ENCODE data around the gene DLG2.

DLG2 gene

GRCh38 chr11:84089072-84090057 is 1537.8 kb downstream of the DLG2 start:
- H3K27ac ChIP-seq (ENCODE audit: low read length): no peak overlapping the region
- H3K4me3 ChIP-seq (ENCODE audit: low read length): no peak overlapping the region
- H3K79me2 ChIP-seq (ENCODE audit: low read length): no peaks in the 10 kb centered on the region
- H2AFZ ChIP-seq (ENCODE audit: low read depth, low read length): 0 out of 2 replicates have a peak overlapping the region, but pooled peaks have one; percentile 14
- H4K20me1 ChIP-seq (ENCODE audit: insufficient read depth, low read length): no peaks in the 10 kb centered on the region
- peaks cover 4% of the 10 kb centered on the region; the same call in 1 of the 2 replicates for H3K4me1 ChIP-seq (ENCODE audit: low read length)
- no peaks in the 10 kb centered on the region for H3K27me3 ChIP-seq (ENCODE audit: low read depth, low read length)
- H3K9ac ChIP-seq (ENCODE audit: low read length): no peak overlapping the region
- no peaks in the 10 kb centered on the region for H3K36me3 ChIP-seq (replicated peaks; ENCODE audit: low read depth, low read length)
- no peaks in the 10 kb centered on the region for H3K9me3 ChIP-seq (ENCODE audit: insufficient read depth, low read length)
- no peak for TF ChIP-seq EZH2phosphoT487 (IDR thresholded peaks at IDR 0.05; ENCODE audit: low read depth)
- TF ChIP-seq, protein P1, sequence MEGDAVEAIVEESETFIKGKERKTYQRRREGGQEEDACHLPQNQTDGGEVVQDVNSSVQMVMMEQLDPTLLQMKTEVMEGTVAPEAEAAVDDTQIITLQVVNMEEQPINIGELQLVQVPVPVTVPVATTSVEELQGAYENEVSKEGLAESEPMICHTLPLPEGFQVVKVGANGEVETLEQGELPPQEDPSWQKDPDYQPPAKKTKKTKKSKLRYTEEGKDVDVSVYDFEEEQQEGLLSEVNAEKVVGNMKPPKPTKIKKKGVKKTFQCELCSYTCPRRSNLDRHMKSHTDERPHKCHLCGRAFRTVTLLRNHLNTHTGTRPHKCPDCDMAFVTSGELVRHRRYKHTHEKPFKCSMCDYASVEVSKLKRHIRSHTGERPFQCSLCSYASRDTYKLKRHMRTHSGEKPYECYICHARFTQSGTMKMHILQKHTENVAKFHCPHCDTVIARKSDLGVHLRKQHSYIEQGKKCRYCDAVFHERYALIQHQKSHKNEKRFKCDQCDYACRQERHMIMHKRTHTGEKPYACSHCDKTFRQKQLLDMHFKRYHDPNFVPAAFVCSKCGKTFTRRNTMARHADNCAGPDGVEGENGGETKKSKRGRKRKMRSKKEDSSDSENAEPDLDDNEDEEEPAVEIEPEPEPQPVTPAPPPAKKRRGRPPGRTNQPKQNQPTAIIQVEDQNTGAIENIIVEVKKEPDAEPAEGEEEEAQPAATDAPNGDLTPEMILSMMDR (IDR thresholded peaks at IDR 0.05; ENCODE audit: low read depth, low read length): no peak
- no peak overlapping the region for H3K4me2 ChIP-seq (ENCODE audit: low read length)

- H3K79me2 ChIP-seq (ENCODE audit: low read length): no peaks in the 10 kb centered on the region
- no peak overlapping the region for H3K27ac ChIP-seq (ENCODE audit: low read length)
- H2AFZ ChIP-seq (ENCODE audit: low read depth, low read length): no peak overlapping the region
- no peaks in the 10 kb centered on the region for H3K4me1 ChIP-seq (ENCODE audit: low read length)
- H3K4me3 ChIP-seq (ENCODE audit: low read length): no peak overlapping the region
- H3K4me2 ChIP-seq (ENCODE audit: low read length): no peak overlapping the region
- no peak overlapping the region for H3K9ac ChIP-seq (ENCODE audit: low read length)
- H3K36me3 ChIP-seq (replicated peaks; ENCODE audit: low read depth, low read length): no peaks in the 10 kb centered on the region
- no peaks in the 10 kb centered on the region for H3K9me3 ChIP-seq (ENCODE audit: insufficient read depth, low read length)
- no peaks in the 10 kb centered on the region for H4K20me1 ChIP-seq (ENCODE audit: insufficient read depth, low read length)
- TF ChIP-seq EZH2phosphoT487 (IDR thresholded peaks at IDR 0.05; ENCODE audit: low read depth): no peak
- TF ChIP-seq, protein P1 (IDR thresholded peaks at IDR 0.05; ENCODE audit: low read depth, low read length): no peak
- no peaks in the 10 kb centered on the region for H3K27me3 ChIP-seq (ENCODE audit: low read depth, low read length)
Measured at GRCh38 chr11:84071851-84072250, 1555.3 kb downstream of the DLG2 start.

DNA sequence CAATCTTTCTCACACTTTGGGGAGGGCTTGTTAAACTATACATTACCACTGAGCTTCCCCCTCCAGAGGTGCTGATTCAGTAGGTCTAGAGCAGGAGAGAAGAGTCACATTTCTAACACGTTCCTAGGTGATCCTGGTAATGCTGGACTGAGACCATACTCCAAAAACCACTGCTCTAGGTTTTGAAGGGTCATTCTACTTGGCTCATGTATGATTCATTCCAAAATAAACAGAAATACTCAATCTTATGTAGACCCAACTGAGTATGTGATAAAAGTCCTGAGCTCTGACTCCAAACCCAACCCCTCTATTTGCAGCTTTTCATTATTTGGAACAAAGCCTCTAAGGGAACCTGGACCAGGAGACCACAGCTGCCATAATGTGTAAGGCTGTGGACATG is 1558.1 kb downstream of the DLG2 start:
- no peaks in the 10 kb centered on the region for H3K36me3 ChIP-seq (replicated peaks; ENCODE audit: low read depth, low read length)
- no peaks in the 10 kb centered on the region for H4K20me1 ChIP-seq (ENCODE audit: insufficient read depth, low read length)
- no peak for TF ChIP-seq EZH2phosphoT487 (IDR thresholded peaks at IDR 0.05; ENCODE audit: low read depth)
- TF ChIP-seq, protein P1 (IDR thresholded peaks at IDR 0.05; ENCODE audit: low read depth, low read length): no peak
- H3K4me3 ChIP-seq (ENCODE audit: low read length): no peak overlapping the region
- H3K9me3 ChIP-seq (ENCODE audit: insufficient read depth, low read length): no peaks in the 10 kb centered on the region
- no peak overlapping the region for H3K27ac ChIP-seq (ENCODE audit: low read length)
- no peak overlapping the region for H3K4me2 ChIP-seq (ENCODE audit: low read length)
- no peak overlapping the region for H2AFZ ChIP-seq (ENCODE audit: low read depth, low read length)
- H3K9ac ChIP-seq (ENCODE audit: low read length): no peak overlapping the region
- no peaks in the 10 kb centered on the region for H3K27me3 ChIP-seq (ENCODE audit: low read depth, low read length)
- no peaks in the 10 kb centered on the region for H3K79me2 ChIP-seq (ENCODE audit: low read length)
- no peaks in the 10 kb centered on the region for H3K4me1 ChIP-seq (ENCODE audit: low read length)

GRCh38 chr11:84061726-84062125 is 1565.4 kb downstream of the DLG2 start:
- no peaks in the 10 kb centered on the region for H4K20me1 ChIP-seq (ENCODE audit: insufficient read depth, low read length)
- no peaks in the 10 kb centered on the region for H3K36me3 ChIP-seq (replicated peaks; ENCODE audit: low read depth, low read length)
- H3K4me1 ChIP-seq (ENCODE audit: low read length): peaks cover 20% of the 10 kb centered on the region
- no peaks in the 10 kb centered on the region for H3K27me3 ChIP-seq (ENCODE audit: low read depth, low read length)
- TF ChIP-seq, protein P1 (IDR thresholded peaks at IDR 0.05; ENCODE audit: low read depth, low read length): no peak
- H3K79me2 ChIP-seq (ENCODE audit: low read length): no peaks in the 10 kb centered on the region
- no peak overlapping the region for H2AFZ ChIP-seq (ENCODE audit: low read depth, low read length)
- no peak overlapping the region for H3K9ac ChIP-seq (ENCODE audit: low read length)
- no peak overlapping the region for H3K4me3 ChIP-seq (ENCODE audit: low read length)
- peak overlapping the region; percentile 18 for H3K4me2 ChIP-seq (ENCODE audit: low read length)
- no peaks in the 10 kb centered on the region for H3K9me3 ChIP-seq (ENCODE audit: insufficient read depth, low read length)
- 0 out of 2 replicates have a peak overlapping the region, but pooled peaks have one; percentile 15 for H3K27ac ChIP-seq (ENCODE audit: low read length)
